Measurements from ENCODE around the gene MTHFD2L.
"Not testable (repeated sequence)": the region's sequence is repeated elsewhere in the genome, so short reads cannot be mapped to it uniquely, and the experiment has no call there.

The MTHFD2L gene

DNA sequence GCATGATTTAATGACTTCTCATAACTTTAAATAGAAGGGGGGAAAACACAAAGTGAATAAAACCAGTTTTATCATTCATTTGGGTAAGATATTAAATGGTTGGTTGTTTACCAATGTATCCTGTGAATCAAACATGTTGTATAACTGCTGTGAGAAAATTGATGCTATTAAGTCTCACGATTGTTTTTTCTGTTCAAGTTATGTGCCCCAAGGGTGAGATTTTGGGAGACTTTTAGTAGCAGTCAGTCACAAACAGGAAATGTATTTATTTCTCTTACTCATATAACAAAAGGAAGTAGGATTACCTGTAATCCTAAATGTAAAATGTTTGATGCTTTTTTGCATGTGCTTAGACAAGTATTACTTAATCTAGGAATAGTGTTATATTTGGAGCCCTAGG is 39.2 kb downstream of the MTHFD2L start:
- no peak for DNase-seq (ENCODE audit: low spot score)
- TF ChIP-seq, protein P1, sequence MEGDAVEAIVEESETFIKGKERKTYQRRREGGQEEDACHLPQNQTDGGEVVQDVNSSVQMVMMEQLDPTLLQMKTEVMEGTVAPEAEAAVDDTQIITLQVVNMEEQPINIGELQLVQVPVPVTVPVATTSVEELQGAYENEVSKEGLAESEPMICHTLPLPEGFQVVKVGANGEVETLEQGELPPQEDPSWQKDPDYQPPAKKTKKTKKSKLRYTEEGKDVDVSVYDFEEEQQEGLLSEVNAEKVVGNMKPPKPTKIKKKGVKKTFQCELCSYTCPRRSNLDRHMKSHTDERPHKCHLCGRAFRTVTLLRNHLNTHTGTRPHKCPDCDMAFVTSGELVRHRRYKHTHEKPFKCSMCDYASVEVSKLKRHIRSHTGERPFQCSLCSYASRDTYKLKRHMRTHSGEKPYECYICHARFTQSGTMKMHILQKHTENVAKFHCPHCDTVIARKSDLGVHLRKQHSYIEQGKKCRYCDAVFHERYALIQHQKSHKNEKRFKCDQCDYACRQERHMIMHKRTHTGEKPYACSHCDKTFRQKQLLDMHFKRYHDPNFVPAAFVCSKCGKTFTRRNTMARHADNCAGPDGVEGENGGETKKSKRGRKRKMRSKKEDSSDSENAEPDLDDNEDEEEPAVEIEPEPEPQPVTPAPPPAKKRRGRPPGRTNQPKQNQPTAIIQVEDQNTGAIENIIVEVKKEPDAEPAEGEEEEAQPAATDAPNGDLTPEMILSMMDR (IDR thresholded peaks at IDR 0.05; ENCODE audit: borderline replicate concordance, control extremely low read depth, extremely low read depth, insufficient read depth, missing control alignments) = no peak
- in situ Hi-C loops (cut with MboI; ENCODE audit: low sequenced_read_pairs, unreplicated experiment) = loop anchor here (10.0 to 25.0 kb wide), 2 partner anchors 118 to 465 kb away; no protein-coding TSS in a partner anchor

DNA sequence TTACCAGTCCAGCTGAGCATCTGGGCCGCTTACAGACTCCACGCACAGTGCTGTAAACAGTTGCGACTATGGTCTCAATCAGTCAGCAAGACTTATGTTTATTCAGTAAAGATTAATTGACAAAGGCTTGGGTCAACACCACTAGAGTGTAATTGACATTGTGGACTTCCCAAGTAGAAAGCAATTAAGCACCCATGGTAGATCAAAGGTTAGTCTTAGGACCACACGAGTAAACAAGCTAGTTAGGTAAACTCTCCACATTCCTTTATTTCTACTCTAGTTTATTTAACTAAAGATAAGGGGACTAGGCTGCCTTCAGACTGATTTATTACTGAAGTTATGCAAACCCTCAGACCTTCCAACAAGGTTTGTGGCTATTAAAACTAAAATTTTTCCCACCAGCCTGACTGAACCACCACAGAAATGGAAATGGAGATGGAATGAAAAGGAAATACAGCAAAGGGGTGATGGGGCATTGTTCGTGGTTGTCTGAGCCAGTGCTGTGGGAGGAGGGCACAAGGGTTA is 44.2 kb downstream of the MTHFD2L start:
- DNase-seq (ENCODE audit: low spot score) = no peak
- in situ Hi-C loops (cut with MboI; ENCODE audit: low sequenced_read_pairs, unreplicated experiment) = no loop called here
- TF ChIP-seq, protein P1 (IDR thresholded peaks at IDR 0.05; ENCODE audit: borderline replicate concordance, control extremely low read depth, extremely low read depth, insufficient read depth, missing control alignments) = no peak

DNA sequence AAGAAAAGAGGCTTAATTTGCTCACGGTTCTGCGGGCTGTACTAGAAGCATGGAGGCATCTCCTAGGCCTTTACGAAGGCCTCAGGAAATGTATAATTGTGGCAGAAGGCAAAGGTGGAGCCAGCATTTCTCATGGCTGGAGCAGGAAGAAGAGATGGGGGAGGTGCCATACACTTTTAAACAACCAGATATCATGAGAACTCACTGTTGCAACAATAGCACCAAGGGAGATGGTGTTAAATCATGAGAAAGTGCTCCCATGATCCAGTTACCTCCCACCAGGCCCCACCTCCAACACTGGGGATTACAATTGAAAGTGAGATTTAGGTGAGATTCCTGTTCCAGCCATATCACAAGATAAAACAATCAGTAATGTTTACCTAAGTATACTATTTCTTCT is 45.5 kb downstream of the MTHFD2L start:
- TF ChIP-seq, protein P1 (IDR thresholded peaks at IDR 0.05; ENCODE audit: borderline replicate concordance, control extremely low read depth, extremely low read depth, insufficient read depth, missing control alignments) = no peak
- DNase-seq (ENCODE audit: low spot score) = no peak
- in situ Hi-C loops (cut with MboI; ENCODE audit: low sequenced_read_pairs, unreplicated experiment) = no loop called here

DNA sequence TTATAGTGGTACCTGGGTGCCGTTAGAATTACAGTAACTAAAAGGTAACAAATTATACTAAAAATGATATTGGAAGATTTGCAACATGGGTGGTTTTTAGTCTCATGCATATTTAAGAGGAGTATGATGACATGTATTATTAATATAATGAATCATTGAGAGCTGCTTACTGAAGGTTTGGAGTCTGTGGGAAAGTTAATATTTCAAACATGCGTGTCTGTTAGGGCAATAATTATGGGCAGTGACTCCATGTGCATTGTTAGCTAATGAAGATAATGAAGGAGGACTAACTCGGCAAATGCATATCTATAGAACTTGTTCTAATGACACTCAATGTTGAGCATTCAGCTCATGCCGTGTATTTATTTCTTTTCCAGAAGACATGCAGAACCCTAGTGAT is 47.1 kb downstream of the MTHFD2L start:
- in situ Hi-C loops (cut with MboI; ENCODE audit: low sequenced_read_pairs, unreplicated experiment) = no loop called here
- TF ChIP-seq, protein P1 (IDR thresholded peaks at IDR 0.05; ENCODE audit: borderline replicate concordance, control extremely low read depth, extremely low read depth, insufficient read depth, missing control alignments) = no peak
- no peak for DNase-seq (ENCODE audit: low spot score)

DNA sequence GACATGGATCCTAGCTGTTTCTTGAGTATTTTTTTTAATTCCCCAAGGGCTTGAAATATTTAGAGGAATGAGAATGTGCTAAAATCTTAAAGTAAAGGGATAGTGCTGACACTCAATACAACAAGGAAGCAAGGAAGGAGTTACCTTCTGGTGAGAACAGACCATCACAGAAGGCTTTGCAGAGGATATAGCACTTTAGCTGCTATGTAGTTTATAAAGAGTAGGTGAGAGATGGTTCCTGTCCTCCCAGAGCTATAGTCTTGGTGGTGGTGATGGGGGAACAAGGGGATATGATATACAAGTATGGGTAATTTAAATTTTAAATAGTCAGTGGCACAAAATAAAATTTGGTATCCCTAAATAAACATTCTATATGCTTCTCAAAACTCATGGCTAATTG is 47.6 kb downstream of the MTHFD2L start:
- no peak for DNase-seq (ENCODE audit: low spot score)
- in situ Hi-C loops (cut with MboI; ENCODE audit: low sequenced_read_pairs, unreplicated experiment) = no loop called here
- TF ChIP-seq, protein P1 (IDR thresholded peaks at IDR 0.05; ENCODE audit: borderline replicate concordance, control extremely low read depth, extremely low read depth, insufficient read depth, missing control alignments) = no peak

DNA sequence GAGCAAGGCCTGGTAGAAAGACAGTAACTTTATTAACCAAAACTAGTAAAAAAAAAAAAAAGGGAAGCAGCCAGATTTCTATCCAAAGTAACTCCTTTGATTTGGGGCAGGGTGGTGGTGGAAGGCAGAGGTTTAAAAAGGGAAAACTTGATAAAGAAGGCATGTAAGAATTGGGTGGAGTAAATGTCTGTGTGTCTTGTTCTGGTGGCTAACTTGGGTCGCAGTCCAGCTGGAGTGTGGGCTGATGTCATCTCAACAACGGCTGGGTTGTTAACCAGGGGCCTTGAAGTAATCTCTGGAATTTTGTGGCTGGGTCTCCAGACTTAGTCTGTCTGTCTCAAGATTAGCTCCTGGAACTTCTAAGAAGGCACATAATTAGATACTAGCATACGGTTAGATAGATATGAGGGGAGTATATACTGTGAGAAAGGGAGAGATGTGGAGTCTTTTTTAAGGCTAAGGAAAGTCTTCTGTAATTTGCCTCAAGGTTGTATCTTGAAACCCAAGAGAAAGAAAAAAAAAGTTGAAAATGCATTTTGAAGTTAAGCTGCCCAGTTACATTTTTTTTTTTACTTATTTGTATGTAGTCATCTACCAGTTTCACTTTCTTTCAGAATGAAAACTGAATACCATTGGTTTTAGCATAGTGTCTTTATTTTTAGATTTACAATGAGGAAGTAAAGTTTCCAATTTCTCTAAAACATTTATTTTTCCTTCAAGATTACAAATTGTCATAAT is 48.3 kb downstream of the MTHFD2L start:
- in situ Hi-C loops (cut with MboI; ENCODE audit: low sequenced_read_pairs, unreplicated experiment) = no loop called here
- DNase-seq (ENCODE audit: low spot score) = peak; percentile 15
- TF ChIP-seq, protein P1 (IDR thresholded peaks at IDR 0.05; ENCODE audit: borderline replicate concordance, control extremely low read depth, extremely low read depth, insufficient read depth, missing control alignments) = no peak

DNA sequence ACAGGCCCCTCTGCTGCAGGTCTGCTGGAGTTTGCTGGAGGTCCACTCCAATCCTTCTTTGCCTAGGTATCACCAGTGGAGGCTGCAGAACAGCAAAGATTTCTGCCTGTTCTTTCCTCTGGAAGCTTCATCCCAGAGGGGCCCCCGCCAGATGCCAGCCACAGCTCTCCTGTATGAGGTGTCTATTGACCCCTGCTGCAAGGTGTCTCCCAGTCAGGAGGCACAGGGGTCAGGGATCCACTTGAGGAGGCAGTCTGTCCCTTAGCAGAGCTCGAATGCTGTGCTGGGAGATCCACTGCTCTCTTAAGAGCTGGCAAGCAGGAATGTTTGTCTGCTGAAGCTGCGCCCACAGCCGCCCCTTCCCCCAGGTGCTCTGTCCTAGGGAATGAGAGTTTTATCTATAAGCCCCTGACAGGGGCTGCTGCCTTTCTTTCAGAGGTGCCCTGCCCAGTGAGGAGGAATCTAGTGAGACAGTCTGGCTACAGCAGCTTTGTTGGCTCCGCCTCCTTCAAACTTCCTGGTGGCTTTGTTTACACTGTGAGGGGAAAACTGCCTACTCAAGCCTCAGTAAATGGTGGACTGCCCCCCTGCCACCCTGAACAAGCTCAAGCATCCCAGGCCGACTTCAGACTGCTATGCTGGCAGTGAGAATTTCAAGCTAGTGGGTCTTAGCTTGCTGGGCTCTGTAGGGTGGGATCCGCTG is 56.7 kb downstream of the MTHFD2L start:
- in situ Hi-C loops (cut with MboI; ENCODE audit: low sequenced_read_pairs, unreplicated experiment); DNase-seq (ENCODE audit: low spot score): not testable (repeated sequence)

DNA sequence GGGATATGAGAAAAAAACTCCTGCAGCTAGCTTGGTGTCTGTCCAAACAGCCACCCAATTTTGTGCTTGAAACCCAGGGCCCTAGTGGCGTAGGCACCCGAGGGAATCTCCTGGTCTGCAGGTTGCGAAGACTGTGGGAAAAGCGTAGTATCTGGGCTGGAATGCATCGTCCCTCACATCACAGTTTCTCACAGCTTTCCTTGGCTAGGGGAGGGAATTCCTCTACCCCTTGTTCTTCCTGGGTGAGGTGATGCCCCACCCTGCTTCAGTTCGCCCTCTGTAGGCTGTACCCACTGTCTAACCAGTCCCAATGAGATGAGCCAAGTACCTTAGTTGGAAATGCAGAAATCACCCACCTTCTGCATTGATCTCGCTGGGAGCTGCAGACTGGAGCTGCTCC is 57.3 kb downstream of the MTHFD2L start:
- DNase-seq (ENCODE audit: low spot score); in situ Hi-C loops (cut with MboI; ENCODE audit: low sequenced_read_pairs, unreplicated experiment): not testable (repeated sequence)

Measured in GM13976 (cell line).